GM23338 (cell line): Measurements from ENCODE around the gene MET. TPM values are rescaled to one million over a fixed set of nuclear protein-coding genes. Genes with fewer than 3 reads are reported as not detected.
A peak's percentile ranks its signal among the peaks of the same experiment; 100 is the strongest.

Experiments
- ATAC-seq: fragments of 200-7000 bp; cut with Tn5 transposase; 3 replicates; pipeline ENCODE4 v1.9.1; 2020
- DNase-seq: peaks from one replicate; pipeline ENCODE4 v3.0.0-alpha.2; 2015; ENCODE audit warnings: low spot score
- H2AFZ ChIP-seq: fragments of 200-600 bp; sonication (generic); 2 replicates; pipeline ENCODE4 v1.8.0; 2016; ENCODE audit warnings: antibody characterized with exemption, mild to moderate bottlenecking, moderate library complexity
- H3F3A ChIP-seq: fragments of 200-600 bp; sonication (generic); replicated peaks from 2 replicates; pipeline ENCODE4 v1.8.0; 2017; ENCODE audit warnings: antibody characterized with exemption, mixed run types, low read depth
- H3K27ac ChIP-seq: fragments of 200-600 bp; sonication (generic); 2 replicates; pipeline ENCODE4 v1.6.1; 2016; ENCODE audit warnings: low read depth
- H3K27me3 ChIP-seq: fragments of 200-600 bp; sonication (generic); 2 replicates; pipeline ENCODE4 v1.8.0; 2016; ENCODE audit warnings: mild to moderate bottlenecking, mixed run types, moderate library complexity; ENCODE audit not compliant: insufficient read depth
- H3K36me3 ChIP-seq: fragments of 200-600 bp; sonication (generic); 2 replicates; pipeline ENCODE4 v1.8.0; 2016; ENCODE audit warnings: mild to moderate bottlenecking; ENCODE audit not compliant: insufficient read depth
- H3K4me1 ChIP-seq: fragments of 200-600 bp; sonication (generic); 2 replicates; pipeline ENCODE4 v1.8.0; 2016; ENCODE audit warnings: mild to moderate bottlenecking, moderate library complexity; ENCODE audit not compliant: insufficient read depth
- H3K4me2 ChIP-seq: fragments of 200-600 bp; sonication (generic); 2 replicates; pipeline ENCODE4 v1.7.1; 2017; ENCODE audit warnings: mixed run types
- H3K4me3 ChIP-seq: fragments of 200-600 bp; sonication (generic); 2 replicates; pipeline ENCODE4 v1.6.1; 2016; ENCODE audit warnings: mixed run types
- H3K79me2 ChIP-seq: fragments of 200-600 bp; sonication (generic); replicated peaks from 2 replicates; pipeline ENCODE4 v1.8.0; 2017; ENCODE audit warnings: mild to moderate bottlenecking; ENCODE audit not compliant: insufficient read depth
- H3K9me2 ChIP-seq: fragments of 200-600 bp; sonication (generic); 2 replicates; pipeline ENCODE4 v1.8.0; 2017; ENCODE audit not compliant: insufficient read depth
- H4K20me1 ChIP-seq: fragments of 200-600 bp; sonication (generic); replicated peaks from 2 replicates; pipeline ENCODE4 v1.8.0; 2017; ENCODE audit warnings: mild to moderate bottlenecking; ENCODE audit not compliant: insufficient read depth
- H3K27ac Mint-ChIP-seq: 2 replicates; pipeline ENCODE4 v1.8.0; 2020; ENCODE audit warnings: inconsistent platforms, mild to moderate bottlenecking, moderate library complexity, mixed read lengths
- H3K27me3 Mint-ChIP-seq: 3 replicates; pipeline ENCODE4 v1.8.0; 2022; ENCODE audit warnings: low read depth, mild to moderate bottlenecking, moderate library complexity, mixed read lengths, inconsistent platforms; ENCODE audit not compliant: insufficient read depth, poor library complexity
- H3K36me3 Mint-ChIP-seq: 3 replicates; pipeline ENCODE4 v1.8.0; 2021; ENCODE audit warnings: low read depth, mild to moderate bottlenecking, inconsistent platforms, moderate library complexity, mixed read lengths
- H3K4me1 Mint-ChIP-seq: 3 replicates; pipeline ENCODE4 v1.8.0; 2020; ENCODE audit warnings: mild to moderate bottlenecking, inconsistent platforms, mixed read lengths
- H3K4me3 Mint-ChIP-seq: 3 replicates; pipeline ENCODE4 v1.8.0; 2021; ENCODE audit warnings: moderate library complexity, mild to moderate bottlenecking, inconsistent platforms, mixed read lengths
- H3K9me3 Mint-ChIP-seq: 3 replicates; pipeline ENCODE4 v1.8.0; 2020; ENCODE audit warnings: moderate library complexity, mild to moderate bottlenecking, inconsistent platforms, mixed read lengths
- CREB1 ChIP-seq: fragments of 250-450 bp; sonication (Bioruptor Pico); IDR thresholded peaks from 2 replicates; pipeline ENCODE4 v1.5.0; 2020; ENCODE audit warnings: low read depth, mild to moderate bottlenecking, moderate library complexity
- EZH2 ChIP-seq: fragments of 200-600 bp; sonication (generic); IDR thresholded peaks from one replicate; pipeline ENCODE4 v1.8.0; 2017; ENCODE audit warnings: antibody characterized with exemption, mild to moderate bottlenecking, low read depth; ENCODE audit not compliant: unreplicated experiment
- EZH2phosphoT487 ChIP-seq: fragments of 200-600 bp; sonication (generic); IDR thresholded peaks from one replicate; pipeline ENCODE4 v1.8.1; 2018; ENCODE audit warnings: antibody characterized with exemption; ENCODE audit not compliant: unreplicated experiment
- JUNB ChIP-seq: IDR thresholded peaks from one replicate; pipeline ENCODE4 v1.6.1; 2016; ENCODE audit warnings: antibody characterized with exemption; ENCODE audit not compliant: unreplicated experiment
- NANOG ChIP-seq: IDR thresholded peaks from 2 replicates; pipeline ENCODE4 v1.6.1; 2016; ENCODE audit warnings: antibody characterized with exemption, borderline replicate concordance
- POLR2AphosphoS5 ChIP-seq: IDR thresholded peaks from 2 replicates; pipeline ENCODE4 v1.6.1; 2016; ENCODE audit warnings: antibody characterized with exemption, low read depth
- STAT1 ChIP-seq: IDR thresholded peaks from one replicate; pipeline ENCODE4 v1.6.1; 2016; ENCODE audit warnings: antibody characterized with exemption; ENCODE audit not compliant: unreplicated experiment
- polyA plus RNA-seq: library from polyadenylated mRNA; unstranded; fragments of >200 nt; fragmentation: Nextera tagmentation; extraction: Ambion mirVana; gene quantifications from 2 replicates; pipeline ENCODE4 v1.2.1, GENCODE V29; 2016
- total RNA-seq: library from RNA; depleted of rRNA; stranded (reverse); fragments of >200 nt; shearing (Covaris generic); gene quantifications from 2 replicates; pipeline ENCODE4 v1.2.3, GENCODE V29; 2014
- TF ChIP-seq, protein P1 (sequence below): IDR thresholded peaks from one replicate; pipeline ENCODE4 v1.6.1; 2018; ENCODE audit warnings: antibody characterized with exemption; ENCODE audit not compliant: unreplicated experiment
- TF ChIP-seq, protein P2 (sequence below): fragments of 250-450 bp; sonication (Bioruptor Pico); IDR thresholded peaks from 2 replicates; pipeline ENCODE4 v1.5.0; 2020; ENCODE audit warnings: mild to moderate bottlenecking, moderate library complexity
- TF ChIP-seq, protein P3 (sequence below), 2 experiments: fragments of 200-600 bp in 1 of 2; sonication (generic) in 1 of 2; conservative IDR thresholded peaks; 2 replicates each; pipeline versions ENCODE4 v1.5.1 to v1.6.1; 2016 to 2017; ENCODE audit warnings: antibody characterized with exemption in 2 of 2, low read depth in 2 of 2, mild to moderate bottlenecking in 2 of 2, moderate library complexity in 1 of 2
- TF ChIP-seq, protein P4 (sequence below): IDR thresholded peaks from 2 replicates; pipeline ENCODE4 v1.6.1; 2016; ENCODE audit warnings: antibody characterized with exemption

Gene MET
- total and polyA plus RNA-seq, 2 experiments from 2014 or later = 4.8 to 23.1 TPM

DNA sequence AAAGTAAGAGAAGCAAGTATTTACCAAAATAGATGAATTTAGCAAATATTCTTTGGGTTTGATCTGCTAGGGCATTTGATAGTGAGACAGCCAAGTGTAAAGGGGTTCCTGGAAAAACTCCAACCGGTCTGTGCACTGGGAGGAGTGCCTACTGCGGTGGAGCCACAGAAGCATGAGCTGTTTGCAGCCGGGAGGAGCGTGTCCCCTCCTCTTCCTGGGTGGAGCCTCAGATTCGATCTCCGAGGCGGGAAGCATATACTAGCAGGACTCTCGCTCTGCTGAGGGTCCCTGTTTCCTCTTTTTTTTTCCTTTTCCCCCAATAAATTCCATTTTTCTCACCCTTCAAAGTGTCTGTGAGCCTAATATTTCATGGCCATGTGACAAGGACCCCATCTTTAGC is 45.1 kb upstream of the MET start:
- Histone ChIP-seq H3K27ac (no peak overlapping the region), H3K4me3 (no peak overlapping the region), H4K20me1 (no peaks in the 10 kb centered on the region), H3K79me2 (no peaks in the 10 kb centered on the region), H3F3A (no peaks in the 10 kb centered on the region), H3K9me2 (peaks cover 6% of the 10 kb centered on the region; the same call in 1 of the 2 replicates), H3K4me1 (no peaks in the 10 kb centered on the region), H3K36me3 (no peaks in the 10 kb centered on the region), H2AFZ (peak overlapping the region; percentile 78), H3K27me3 (no peaks in the 10 kb centered on the region), H3K4me2 (no peak overlapping the region)
- H3K4me3 Mint-ChIP-seq = no peak overlapping the region
- H3K9me3 Mint-ChIP-seq = no peaks in the 10 kb centered on the region; the same call in 2 of the 3 replicates
- peaks cover 4% of the 10 kb centered on the region; the same call in 1 of the 3 replicates for H3K4me1 Mint-ChIP-seq
- ATAC-seq (no peak), DNase-seq (no peak)
- H3K27me3 Mint-ChIP-seq = no peaks in the 10 kb centered on the region
- H3K27ac Mint-ChIP-seq = no peak overlapping the region
- no peaks in the 10 kb centered on the region for H3K36me3 Mint-ChIP-seq
- TF ChIP-seq CREB1 (CRISPR knock-in tag) (no peak), POLR2AphosphoS5 (no peak), EZH2 (no peak), STAT1 (no peak), EZH2phosphoT487 (no peak), JUNB (no peak), NANOG (no peak)
- TF ChIP-seq, protein P1, sequence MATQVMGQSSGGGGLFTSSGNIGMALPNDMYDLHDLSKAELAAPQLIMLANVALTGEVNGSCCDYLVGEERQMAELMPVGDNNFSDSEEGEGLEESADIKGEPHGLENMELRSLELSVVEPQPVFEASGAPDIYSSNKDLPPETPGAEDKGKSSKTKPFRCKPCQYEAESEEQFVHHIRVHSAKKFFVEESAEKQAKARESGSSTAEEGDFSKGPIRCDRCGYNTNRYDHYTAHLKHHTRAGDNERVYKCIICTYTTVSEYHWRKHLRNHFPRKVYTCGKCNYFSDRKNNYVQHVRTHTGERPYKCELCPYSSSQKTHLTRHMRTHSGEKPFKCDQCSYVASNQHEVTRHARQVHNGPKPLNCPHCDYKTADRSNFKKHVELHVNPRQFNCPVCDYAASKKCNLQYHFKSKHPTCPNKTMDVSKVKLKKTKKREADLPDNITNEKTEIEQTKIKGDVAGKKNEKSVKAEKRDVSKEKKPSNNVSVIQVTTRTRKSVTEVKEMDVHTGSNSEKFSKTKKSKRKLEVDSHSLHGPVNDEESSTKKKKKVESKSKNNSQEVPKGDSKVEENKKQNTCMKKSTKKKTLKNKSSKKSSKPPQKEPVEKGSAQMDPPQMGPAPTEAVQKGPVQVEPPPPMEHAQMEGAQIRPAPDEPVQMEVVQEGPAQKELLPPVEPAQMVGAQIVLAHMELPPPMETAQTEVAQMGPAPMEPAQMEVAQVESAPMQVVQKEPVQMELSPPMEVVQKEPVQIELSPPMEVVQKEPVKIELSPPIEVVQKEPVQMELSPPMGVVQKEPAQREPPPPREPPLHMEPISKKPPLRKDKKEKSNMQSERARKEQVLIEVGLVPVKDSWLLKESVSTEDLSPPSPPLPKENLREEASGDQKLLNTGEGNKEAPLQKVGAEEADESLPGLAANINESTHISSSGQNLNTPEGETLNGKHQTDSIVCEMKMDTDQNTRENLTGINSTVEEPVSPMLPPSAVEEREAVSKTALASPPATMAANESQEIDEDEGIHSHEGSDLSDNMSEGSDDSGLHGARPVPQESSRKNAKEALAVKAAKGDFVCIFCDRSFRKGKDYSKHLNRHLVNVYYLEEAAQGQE = no peak
- TF ChIP-seq, protein P2, sequence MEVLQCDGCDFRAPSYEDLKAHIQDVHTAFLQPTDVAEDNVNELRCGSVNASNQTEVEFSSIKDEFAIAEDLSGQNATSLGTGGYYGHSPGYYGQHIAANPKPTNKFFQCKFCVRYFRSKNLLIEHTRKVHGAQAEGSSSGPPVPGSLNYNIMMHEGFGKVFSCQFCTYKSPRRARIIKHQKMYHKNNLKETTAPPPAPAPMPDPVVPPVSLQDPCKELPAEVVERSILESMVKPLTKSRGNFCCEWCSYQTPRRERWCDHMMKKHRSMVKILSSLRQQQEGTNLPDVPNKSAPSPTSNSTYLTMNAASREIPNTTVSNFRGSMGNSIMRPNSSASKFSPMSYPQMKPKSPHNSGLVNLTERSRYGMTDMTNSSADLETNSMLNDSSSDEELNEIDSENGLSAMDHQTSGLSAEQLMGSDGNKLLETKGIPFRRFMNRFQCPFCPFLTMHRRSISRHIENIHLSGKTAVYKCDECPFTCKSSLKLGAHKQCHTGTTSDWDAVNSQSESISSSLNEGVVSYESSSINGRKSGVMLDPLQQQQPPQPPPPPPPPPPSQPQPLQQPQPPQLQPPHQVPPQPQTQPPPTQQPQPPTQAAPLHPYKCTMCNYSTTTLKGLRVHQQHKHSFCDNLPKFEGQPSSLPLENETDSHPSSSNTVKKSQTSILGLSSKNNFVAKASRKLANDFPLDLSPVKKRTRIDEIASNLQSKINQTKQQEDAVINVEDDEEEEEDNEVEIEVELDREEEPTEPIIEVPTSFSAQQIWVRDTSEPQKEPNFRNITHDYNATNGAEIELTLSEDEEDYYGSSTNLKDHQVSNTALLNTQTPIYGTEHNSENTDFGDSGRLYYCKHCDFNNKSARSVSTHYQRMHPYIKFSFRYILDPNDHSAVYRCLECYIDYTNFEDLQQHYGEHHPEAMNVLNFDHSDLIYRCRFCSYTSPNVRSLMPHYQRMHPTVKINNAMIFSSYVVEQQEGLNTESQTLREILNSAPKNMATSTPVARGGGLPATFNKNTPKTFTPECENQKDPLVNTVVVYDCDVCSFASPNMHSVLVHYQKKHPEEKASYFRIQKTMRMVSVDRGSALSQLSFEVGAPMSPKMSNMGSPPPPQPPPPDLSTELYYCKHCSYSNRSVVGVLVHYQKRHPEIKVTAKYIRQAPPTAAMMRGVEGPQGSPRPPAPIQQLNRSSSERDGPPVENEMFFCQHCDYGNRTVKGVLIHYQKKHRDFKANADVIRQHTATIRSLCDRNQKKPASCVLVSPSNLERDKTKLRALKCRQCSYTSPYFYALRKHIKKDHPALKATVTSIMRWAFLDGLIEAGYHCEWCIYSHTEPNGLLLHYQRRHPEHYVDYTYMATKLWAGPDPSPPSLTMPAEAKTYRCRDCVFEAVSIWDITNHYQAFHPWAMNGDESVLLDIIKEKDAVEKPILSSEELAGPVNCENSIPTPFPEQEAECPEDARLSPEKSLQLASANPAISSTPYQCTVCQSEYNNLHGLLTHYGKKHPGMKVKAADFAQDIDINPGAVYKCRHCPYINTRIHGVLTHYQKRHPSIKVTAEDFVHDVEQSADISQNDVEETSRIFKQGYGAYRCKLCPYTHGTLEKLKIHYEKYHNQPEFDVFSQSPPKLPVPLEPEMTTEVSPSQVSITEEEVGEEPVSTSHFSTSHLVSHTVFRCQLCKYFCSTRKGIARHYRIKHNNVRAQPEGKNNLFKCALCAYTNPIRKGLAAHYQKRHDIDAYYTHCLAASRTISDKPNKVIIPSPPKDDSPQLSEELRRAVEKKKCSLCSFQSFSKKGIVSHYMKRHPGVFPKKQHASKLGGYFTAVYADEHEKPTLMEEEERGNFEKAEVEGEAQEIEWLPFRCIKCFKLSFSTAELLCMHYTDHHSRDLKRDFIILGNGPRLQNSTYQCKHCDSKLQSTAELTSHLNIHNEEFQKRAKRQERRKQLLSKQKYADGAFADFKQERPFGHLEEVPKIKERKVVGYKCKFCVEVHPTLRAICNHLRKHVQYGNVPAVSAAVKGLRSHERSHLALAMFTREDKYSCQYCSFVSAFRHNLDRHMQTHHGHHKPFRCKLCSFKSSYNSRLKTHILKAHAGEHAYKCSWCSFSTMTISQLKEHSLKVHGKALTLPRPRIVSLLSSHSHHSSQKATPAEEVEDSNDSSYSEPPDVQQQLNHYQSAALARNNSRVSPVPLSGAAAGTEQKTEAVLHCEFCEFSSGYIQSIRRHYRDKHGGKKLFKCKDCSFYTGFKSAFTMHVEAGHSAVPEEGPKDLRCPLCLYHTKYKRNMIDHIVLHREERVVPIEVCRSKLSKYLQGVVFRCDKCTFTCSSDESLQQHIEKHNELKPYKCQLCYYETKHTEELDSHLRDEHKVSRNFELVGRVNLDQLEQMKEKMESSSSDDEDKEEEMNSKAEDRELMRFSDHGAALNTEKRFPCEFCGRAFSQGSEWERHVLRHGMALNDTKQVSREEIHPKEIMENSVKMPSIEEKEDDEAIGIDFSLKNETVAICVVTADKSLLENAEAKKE (CRISPR knock-in tag) = no peak
- TF ChIP-seq, protein P3, sequence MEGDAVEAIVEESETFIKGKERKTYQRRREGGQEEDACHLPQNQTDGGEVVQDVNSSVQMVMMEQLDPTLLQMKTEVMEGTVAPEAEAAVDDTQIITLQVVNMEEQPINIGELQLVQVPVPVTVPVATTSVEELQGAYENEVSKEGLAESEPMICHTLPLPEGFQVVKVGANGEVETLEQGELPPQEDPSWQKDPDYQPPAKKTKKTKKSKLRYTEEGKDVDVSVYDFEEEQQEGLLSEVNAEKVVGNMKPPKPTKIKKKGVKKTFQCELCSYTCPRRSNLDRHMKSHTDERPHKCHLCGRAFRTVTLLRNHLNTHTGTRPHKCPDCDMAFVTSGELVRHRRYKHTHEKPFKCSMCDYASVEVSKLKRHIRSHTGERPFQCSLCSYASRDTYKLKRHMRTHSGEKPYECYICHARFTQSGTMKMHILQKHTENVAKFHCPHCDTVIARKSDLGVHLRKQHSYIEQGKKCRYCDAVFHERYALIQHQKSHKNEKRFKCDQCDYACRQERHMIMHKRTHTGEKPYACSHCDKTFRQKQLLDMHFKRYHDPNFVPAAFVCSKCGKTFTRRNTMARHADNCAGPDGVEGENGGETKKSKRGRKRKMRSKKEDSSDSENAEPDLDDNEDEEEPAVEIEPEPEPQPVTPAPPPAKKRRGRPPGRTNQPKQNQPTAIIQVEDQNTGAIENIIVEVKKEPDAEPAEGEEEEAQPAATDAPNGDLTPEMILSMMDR (conservative IDR thresholded peaks at IDR 0.05; ENCODE audit: low read depth in 2 of 2) = no peak
- TF ChIP-seq, protein P4, sequence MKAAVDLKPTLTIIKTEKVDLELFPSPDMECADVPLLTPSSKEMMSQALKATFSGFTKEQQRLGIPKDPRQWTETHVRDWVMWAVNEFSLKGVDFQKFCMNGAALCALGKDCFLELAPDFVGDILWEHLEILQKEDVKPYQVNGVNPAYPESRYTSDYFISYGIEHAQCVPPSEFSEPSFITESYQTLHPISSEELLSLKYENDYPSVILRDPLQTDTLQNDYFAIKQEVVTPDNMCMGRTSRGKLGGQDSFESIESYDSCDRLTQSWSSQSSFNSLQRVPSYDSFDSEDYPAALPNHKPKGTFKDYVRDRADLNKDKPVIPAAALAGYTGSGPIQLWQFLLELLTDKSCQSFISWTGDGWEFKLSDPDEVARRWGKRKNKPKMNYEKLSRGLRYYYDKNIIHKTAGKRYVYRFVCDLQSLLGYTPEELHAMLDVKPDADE = no peak
